Parathyroid adenoma (tissue), 2 donors: Measurements from ENCODE around the gene PDK4.

Source experiments
- H2AFZ ChIP-seq: fragments of 300-600 bp; sonication (generic); one replicate; pipeline ENCODE4 v1.7.0; 2017; ENCODE audit warnings: antibody characterized with exemption, mild to moderate bottlenecking
- H3K27ac ChIP-seq: fragments of 300-600 bp; sonication (generic); one replicate; pipeline ENCODE4 v1.7.0; 2017
- H3K27me3 ChIP-seq: fragments of 300-600 bp; sonication (generic); one replicate; pipeline ENCODE4 v1.7.0; 2017; ENCODE audit warnings: low read length; ENCODE audit not compliant: control insufficient read depth, insufficient read depth
- H3K36me3 ChIP-seq: fragments of 300-600 bp; sonication (generic); one replicate; pipeline ENCODE4 v1.7.0; 2017; ENCODE audit warnings: low read length; ENCODE audit not compliant: control insufficient read depth, insufficient read depth
- H3K4me1 ChIP-seq: fragments of 300-600 bp; sonication (generic); one replicate; pipeline ENCODE4 v1.7.0; 2017; ENCODE audit warnings: control low read depth
- H3K4me2 ChIP-seq: fragments of 300-600 bp; sonication (generic); one replicate; pipeline ENCODE4 v1.7.0; 2017; ENCODE audit warnings: low read length
- H3K4me3 ChIP-seq: fragments of 300-600 bp; sonication (generic); one replicate; pipeline ENCODE4 v1.7.0; 2017; ENCODE audit warnings: low read depth, low read length
- H3K79me2 ChIP-seq: fragments of 300-600 bp; sonication (generic); one replicate; pipeline ENCODE4 v1.7.0; 2017; ENCODE audit warnings: control low read depth
- H3K9ac ChIP-seq: fragments of 300-600 bp; sonication (generic); one replicate; pipeline ENCODE4 v1.7.0; 2017; ENCODE audit warnings: mild to moderate bottlenecking
- H3K9me3 ChIP-seq: fragments of 300-600 bp; sonication (generic); one replicate; pipeline ENCODE4 v1.7.0; 2017; ENCODE audit warnings: low read length; ENCODE audit not compliant: control insufficient read depth
- TF ChIP-seq, protein P1 (sequence below): fragments of 300-600 bp; sonication (generic); IDR thresholded peaks from one replicate; pipeline ENCODE4 v1.7.0; 2017; ENCODE audit warnings: antibody characterized with exemption, mild to moderate bottlenecking
- donor health status: primary hyperparathyroidism.

Gene PDK4

GRCh38 chr7:95536656-95537311 is 59.5 kb downstream of the PDK4 start:
- Histone ChIP-seq H3K4me2 (no peak overlapping the region), H3K9ac (no peak overlapping the region), H3K4me1 (no peaks in the 10 kb centered on the region), H3K36me3 (no peaks in the 10 kb centered on the region), H2AFZ (no peak overlapping the region), H3K27ac (no peak overlapping the region), H3K4me3 (no peak overlapping the region), H3K79me2 (no peaks in the 10 kb centered on the region), H3K9me3 (no peaks in the 10 kb centered on the region), H3K27me3 (no peaks in the 10 kb centered on the region)
- TF ChIP-seq, protein P1, sequence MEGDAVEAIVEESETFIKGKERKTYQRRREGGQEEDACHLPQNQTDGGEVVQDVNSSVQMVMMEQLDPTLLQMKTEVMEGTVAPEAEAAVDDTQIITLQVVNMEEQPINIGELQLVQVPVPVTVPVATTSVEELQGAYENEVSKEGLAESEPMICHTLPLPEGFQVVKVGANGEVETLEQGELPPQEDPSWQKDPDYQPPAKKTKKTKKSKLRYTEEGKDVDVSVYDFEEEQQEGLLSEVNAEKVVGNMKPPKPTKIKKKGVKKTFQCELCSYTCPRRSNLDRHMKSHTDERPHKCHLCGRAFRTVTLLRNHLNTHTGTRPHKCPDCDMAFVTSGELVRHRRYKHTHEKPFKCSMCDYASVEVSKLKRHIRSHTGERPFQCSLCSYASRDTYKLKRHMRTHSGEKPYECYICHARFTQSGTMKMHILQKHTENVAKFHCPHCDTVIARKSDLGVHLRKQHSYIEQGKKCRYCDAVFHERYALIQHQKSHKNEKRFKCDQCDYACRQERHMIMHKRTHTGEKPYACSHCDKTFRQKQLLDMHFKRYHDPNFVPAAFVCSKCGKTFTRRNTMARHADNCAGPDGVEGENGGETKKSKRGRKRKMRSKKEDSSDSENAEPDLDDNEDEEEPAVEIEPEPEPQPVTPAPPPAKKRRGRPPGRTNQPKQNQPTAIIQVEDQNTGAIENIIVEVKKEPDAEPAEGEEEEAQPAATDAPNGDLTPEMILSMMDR: no peak

GRCh38 chr7:95535662-95536061 is 60.7 kb downstream of the PDK4 start:
- no peak overlapping the region for H3K4me2 ChIP-seq
- H3K36me3 ChIP-seq: no peaks in the 10 kb centered on the region
- no peaks in the 10 kb centered on the region for H3K4me1 ChIP-seq
- no peaks in the 10 kb centered on the region for H3K27me3 ChIP-seq
- H3K4me3 ChIP-seq: no peak overlapping the region
- H2AFZ ChIP-seq: no peak overlapping the region
- H3K9me3 ChIP-seq: no peaks in the 10 kb centered on the region
- TF ChIP-seq, protein P1: no peak
- H3K27ac ChIP-seq: no peak overlapping the region
- no peak overlapping the region for H3K9ac ChIP-seq
- no peaks in the 10 kb centered on the region for H3K79me2 ChIP-seq

GRCh38 chr7:95534796-95535195 is 61.5 kb downstream of the PDK4 start:
- no peaks in the 10 kb centered on the region for H3K27me3 ChIP-seq
- no peak overlapping the region for H2AFZ ChIP-seq
- H3K4me1 ChIP-seq: no peaks in the 10 kb centered on the region
- H3K79me2 ChIP-seq: no peaks in the 10 kb centered on the region
- TF ChIP-seq, protein P1: no peak
- H3K9me3 ChIP-seq: no peaks in the 10 kb centered on the region
- H3K36me3 ChIP-seq: no peaks in the 10 kb centered on the region
- H3K4me2 ChIP-seq: no peak overlapping the region
- no peak overlapping the region for H3K27ac ChIP-seq
- no peak overlapping the region for H3K4me3 ChIP-seq
- no peak overlapping the region for H3K9ac ChIP-seq
